HCEC 1CT (cell line): ENCODE data around the gene ZCWPW2.

Experiments
- DNase-seq: peaks from one replicate; pipeline ENCODE4 v3.0.0-alpha.2; 2017

The ZCWPW2 gene

DNA sequence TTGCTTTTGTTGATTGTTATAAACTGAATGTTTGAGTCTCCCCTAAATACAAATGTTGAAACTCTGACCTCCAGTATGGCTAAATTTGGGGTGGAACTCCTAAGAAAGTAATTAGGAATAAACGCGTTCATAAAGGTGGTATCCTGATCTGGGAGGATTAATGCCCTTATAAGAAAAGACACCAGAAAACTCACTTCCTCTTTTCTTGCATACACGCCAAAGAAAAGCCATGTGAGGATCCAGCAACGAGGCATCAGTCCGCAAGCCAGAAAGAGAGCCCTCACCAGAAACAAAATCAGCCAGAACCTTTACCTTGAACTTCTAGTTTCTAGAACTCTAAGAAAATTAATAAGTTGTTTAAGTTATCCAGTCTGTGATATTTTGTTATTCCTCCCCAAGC is 37.5 kb downstream of the ZCWPW2 start:
- DNase-seq: no peak

DNA sequence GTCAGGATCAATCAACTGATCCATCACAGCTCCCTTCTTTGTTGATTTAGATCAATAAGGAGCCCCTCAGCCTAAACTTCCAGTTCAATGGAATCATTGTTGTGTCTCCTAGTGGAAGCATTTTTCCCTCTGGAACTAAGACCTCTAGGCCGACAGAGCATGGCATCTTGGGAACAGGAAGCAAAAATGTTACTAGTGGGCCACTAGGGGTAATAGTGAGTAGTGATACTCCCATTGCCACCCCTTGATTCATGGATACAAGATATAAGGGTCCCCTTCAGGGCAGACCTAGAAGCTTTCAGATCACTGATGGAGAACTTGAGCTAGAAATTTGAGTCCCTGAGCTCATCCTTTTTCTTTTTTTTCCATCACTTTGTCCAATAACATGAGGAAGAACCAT is 40.5 kb downstream of the ZCWPW2 start:
- DNase-seq: no peak

DNA sequence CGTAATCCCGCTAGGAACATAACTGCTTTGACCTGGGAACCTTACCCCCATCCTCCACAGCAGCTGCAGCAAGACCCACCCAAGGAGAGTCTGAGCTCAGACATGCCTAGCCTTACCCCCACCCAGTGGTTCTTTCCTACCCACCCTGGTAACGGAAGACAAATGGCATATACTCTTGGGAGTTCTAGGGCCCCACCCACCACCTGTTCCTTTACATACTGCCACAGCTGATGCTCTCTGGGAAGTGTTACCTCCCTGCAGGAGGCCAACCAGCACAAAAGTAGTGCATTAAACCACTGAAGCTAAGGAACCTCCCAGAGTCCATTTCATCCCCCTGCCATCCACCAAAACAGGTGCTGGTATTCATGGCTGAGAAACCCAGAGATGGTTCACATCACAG is 50.7 kb downstream of the ZCWPW2 start:
- DNase-seq: no peak

DNA sequence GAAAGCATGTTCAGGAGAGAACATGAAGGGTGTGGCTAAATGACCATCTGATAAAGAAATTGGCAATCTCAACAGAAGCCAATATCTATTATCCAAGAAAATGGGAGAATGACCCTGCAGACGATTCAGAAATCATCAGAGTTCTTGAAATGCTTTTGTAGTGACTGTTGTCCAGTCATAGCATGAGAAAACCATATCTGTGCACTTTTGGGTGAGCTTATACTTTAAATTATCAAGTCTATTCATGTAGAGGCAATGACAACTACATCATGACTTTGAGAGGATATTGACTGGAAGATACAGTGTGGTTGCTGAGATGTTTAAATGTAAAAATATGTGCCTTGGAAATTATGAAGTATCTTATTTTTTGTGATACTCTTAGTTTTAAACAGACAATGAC is 57.7 kb downstream of the ZCWPW2 start:
- DNase-seq: no peak

DNA sequence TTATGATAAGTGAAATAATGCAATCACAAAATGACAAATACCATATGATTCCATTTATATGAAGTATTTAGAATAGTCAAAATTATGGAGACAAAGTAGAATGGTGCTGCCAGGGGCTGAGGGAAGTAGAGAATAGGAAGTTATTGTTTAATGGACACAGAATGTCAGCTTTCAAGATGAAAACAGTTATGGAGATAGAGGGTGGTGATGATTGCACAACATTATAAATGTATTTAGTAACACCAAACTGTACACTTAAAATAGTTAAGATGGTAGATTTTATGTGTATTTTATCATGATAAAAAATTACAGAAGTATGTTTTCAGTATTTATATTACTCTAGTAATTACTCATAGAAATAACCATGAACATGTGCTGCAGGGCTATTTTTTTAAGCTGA is 100.9 kb downstream of the ZCWPW2 start:
- no peak for DNase-seq

DNA sequence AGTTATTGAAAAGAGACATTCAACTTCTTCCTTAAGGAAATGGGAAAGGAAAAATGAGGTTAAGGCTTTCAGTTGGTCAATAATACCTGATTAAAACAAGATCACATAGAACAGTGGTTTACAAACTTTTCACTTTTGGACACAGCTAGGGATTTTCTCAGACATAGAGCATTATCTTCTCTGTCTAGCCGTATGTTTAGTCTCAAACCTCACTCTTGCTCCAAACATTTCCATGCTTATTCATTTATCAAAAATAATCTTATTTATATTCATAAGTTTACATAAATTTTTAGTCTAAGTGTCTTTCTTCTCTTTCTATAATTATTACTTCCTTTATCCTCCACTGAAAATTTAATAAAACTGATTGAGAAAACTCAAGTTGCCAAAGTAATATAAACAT is 114.3 kb downstream of the ZCWPW2 start:
- no peak for DNase-seq

DNA sequence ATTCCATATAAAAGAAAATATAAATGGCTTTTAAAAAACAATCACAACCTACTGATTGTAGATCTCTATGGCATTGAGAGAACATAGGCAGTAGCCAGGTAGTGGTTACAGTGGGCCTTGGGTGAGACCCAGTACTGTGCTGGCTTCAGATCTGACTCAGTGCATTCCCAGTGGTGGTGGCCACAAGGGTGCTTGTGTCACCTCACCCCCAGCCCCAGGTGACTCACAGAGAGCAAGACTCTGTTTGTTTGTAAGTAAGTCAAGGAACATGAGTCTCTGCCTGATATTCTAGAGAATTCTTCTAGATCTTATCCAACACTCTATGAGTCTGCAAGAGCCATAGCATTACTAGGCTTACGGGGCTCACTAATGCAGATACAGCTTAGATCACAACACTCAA is 118.9 kb downstream of the ZCWPW2 start:
- DNase-seq: no peak

DNA sequence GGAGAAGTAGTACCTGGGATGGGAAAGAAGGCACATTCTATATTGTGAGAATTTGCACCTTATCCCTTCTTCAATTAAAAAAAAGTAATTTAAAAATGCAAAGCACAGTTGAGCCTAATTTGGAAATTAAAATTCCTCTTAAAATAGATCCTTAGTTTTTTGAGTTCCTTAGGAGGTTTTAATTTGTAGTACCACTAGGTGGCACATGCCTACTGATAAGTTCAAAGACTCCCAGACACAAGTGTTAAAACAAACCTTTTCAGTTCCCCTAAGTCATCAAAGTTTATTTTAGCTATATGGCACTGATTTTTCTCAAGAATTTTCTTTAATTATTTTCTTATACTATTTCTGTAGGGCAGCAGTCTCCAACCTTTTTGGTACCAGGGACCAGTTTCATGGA is 127.7 kb downstream of the ZCWPW2 start:
- DNase-seq: peak; percentile 52

DNA sequence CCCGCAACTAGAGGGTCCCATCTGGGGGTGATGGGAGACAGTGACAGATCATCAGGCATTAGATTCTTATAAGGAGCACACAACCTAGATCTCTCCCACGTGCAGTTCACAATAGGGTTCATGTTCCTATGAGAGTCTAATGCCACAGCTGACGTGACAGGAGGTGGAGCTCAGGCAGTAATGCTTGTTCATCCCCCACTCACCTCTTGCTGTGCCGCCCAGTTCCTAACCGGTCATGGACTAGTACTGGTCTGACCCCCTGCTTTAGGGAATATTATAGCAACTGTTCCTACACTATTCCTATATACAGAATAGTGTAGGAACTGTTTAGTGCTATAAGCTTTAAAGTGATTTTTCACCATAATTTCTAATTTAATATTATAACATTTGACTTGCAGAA is 128.2 kb downstream of the ZCWPW2 start:
- no peak for DNase-seq

DNA sequence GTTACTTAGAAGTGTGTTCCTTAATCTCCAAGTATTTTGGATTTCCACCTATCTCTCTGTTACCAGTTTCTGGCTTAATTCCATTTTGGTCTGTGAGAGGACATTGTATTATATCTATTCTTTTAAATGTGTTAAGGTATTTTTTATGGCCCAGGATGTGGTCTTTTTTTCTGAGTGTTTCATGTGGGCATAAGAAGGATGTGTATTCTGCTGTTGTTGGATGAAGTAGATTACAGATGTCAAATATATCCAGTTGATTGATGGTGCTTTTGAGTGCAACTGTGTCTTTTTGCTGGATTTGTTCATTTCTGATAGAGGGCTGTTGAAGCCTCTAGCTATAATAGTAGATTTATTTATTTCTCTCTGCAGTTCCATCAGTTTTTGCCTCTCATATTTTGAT is 136.6 kb downstream of the ZCWPW2 start:
- no peak for DNase-seq

DNA sequence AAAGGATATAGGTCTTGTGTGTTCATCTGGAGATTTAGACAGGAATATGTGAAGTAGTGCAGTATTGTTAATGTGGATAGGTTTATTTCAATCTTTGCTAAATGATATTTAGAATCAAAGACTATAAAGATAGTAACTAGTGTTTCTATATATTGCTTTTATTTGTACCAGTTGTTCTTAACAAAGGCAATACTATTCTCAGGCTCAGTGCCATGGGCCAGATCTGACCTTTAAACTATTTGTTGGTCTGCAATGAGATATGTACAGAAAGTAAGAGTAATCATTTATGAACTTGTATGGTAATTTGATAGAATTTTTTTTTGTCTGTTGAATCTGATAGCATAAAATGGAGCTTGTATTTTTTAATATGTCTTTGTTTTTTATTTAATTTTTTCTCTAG is 146.8 kb downstream of the ZCWPW2 start:
- no peak for DNase-seq

DNA sequence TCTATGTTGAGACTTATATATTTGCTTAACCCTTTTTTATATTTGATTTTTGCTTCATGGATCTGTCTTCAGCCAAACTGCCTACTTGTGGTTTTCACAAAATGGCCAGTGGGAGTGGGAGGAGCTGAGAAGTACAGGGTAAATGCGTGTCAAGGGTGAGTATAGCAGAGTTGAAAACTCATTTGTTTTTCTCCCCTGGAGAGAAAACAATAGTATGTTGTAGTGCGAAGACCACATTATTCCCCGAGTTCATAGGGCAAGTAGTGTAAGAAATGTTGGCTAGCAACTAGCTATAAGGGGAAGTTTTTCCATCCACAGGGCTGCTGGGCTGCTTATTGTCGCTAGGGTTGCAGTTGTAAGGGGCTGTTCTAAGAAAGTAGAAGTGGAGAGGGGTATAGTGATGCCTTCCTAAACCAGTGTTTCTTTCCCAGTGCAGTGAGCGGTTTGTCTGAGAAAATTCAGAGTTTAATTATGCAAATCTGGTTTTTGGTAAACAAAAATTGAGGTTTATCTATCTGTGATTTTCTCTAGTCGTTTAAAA is 153.9 kb downstream of the ZCWPW2 start:
- no peak for DNase-seq

DNA sequence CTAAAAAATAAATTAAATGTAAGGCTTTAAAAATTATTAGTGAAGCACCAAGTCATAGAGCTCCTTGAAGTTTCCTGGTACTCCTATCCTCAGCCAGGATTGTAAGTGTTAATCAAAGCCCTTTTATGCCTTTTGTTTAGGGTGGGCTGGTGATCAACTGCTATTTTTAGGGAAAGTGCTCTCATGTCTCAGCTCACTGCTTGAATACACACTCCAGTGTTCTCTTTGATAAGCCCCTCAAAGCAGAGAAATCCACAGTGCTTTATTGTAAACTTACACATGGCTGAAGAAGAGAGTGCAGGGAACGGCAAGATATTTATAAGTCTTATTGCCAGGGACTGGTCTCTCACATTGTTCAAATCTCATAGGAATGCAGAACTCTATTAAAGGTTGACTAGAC is 156.5 kb downstream of the ZCWPW2 start:
- DNase-seq: no peak

DNA sequence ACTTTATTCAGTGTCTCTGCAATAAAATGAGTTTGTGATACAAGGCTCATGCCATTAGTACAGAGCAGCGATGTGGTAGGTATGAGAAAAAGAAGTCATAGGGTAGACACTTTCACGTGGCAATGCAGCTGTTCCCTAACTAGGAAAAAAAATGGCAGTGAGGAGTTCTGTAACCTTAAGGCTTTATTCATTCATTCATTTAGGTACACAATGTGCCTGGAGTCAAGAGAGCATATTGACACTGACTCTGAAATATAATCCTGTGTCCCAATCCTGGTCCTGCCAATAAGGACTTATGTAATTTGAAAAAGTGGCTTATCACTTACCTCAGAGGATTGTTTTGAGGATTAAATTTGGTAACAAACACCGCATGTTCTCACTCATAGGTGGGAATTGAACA is 173.1 kb downstream of the ZCWPW2 start:
- DNase-seq: no peak

DNA sequence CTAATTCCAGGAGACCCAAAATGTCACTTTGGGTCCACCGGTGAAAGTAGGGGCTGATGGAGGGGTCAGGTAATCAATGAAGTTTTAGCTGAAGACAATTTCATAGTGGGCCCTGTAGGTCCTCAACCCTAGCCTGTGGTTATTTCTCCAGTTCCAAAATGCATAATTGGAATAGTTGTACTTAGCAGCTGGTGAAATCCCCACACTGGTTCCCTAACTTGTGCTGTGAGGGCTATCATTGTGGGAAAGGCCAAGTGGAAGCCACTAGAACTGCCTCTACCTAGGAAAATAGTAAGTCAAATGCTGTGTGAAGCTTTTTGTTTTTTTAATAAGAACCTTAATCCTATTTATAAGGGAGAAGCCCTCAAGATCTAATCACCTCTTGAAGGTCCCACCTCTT is 193.8 kb downstream of the ZCWPW2 start:
- no peak for DNase-seq

DNA sequence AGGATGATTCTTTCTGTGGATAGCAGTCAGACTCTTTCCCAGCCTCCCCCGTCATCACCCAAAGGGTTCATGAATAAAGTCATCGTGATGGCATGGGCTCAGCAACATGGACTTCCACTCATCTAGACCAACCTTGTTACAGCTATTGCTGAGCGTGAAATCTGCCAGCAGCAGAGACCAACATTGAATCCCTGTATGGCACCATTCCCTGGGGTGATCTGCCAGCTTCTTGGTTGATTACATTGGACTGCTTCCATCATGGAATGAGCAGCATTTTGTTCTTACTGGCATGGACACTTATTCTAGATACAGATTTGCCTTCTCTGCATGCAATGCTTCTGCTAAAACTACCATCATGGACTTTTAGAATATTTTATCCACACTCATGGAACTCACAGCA is 195.7 kb downstream of the ZCWPW2 start:
- no peak for DNase-seq

DNA sequence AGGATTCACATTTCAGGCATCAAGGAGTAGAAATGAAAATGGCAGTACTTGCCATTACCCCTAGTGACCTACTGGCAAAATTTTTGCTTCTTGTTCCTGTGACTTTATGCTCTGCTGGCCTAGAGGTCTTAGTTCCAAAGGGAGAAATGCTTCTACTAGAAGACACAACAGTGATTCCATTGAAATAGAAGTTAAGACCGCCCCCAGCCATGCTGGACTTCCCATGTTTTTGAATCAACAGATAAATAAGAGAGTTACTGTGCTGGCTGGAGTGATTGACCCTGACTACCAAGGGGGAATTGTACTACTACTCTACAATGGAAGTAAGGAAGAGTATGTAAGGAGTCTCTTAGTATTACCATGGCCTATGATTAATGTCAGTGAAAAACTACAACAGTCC is 196.3 kb downstream of the ZCWPW2 start:
- no peak for DNase-seq

DNA sequence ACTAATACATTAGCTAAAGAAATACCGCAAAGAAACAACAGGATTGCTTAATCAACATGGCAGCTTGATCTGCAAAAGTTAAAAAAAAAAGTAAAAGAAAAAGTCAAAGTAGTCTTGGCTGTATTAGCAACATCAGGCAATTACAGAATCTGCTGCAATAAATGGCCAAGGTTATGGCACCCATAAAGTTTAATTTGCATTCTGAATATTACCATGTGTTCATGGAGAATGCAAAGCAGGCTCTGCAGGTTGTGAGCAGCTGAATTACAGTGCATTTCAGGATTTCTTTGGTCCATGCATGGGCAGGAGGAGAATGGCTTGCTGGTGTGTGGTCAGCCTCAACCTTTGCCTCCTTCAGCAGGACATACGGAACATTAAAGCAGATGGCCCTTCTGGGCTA is 199.2 kb downstream of the ZCWPW2 start:
- no peak for DNase-seq

DNA sequence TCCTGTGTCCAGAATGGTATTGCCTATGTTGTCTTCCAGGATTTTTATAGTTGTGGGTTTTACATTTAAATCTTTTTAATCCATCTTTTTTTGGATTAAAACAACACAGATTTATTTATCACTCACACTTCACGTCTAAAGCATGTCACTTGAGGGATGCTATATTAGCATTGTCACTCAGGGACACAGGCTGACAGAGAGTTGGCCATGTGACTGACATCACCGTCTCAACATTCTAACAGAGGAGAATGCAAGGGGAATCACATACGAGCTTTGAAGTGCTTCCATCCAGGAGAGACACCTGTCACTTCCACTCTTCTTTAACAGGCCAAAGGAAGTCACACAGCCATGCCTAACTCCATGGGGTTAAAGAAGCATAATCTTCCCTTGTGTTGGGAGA is 204.7 kb downstream of the ZCWPW2 start:
- DNase-seq: no peak

DNA sequence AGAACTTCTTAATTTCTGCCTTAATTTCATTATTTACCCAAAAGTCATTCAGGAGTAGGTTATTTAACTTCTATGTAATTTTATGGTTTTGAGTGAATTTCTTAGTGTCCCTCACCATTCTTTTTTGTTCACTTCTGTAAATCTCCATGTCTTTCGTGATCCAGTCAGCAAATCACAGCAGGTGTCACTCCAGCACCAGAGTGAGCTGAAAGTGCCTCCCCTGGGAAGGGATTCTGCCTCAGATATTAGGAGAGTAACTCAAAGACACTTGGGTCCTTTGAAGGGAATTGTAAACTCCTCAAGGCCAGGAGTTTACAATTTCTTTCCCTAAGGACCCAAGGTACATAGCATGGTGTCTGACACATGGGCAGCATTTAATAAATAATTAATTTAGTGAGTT is 207.7 kb downstream of the ZCWPW2 start:
- no peak for DNase-seq

DNA sequence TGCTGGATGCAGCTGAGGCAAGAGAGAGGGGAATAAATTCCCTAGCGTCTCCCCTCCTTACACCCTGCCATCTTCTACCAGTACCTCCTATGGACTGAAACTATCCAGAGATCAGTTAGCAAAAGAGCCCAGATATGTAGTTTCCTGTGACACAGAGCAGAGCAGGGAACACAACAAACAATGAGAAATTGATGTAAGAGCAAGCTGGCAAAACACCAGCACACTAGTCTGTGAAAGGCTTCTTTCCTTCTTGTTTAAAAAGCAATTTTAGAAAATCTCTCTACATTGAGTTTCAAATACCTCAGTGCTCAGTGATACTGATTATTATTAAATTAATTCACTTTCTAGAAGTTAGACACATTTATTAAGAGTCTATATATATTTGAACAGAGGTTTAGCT is 215.7 kb downstream of the ZCWPW2 start:
- no peak for DNase-seq

DNA sequence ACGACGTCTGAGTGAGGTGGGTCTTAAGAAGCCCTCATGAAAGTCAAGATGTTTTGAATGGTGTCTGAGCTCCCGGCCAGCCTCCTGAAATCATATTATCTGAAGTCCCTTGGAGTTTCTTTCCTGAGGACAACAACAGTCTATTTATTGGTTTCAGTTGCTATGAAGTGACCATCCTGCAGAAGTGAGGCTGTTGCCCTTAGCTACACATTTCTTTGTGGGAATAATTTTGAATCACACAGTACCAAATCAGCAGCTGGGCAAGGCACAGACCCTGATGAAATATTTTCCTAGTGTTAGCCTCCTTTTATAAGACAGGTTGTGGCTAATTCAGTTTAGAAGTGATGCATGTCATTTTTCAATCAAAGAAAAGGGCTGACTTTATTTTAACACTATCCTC is 220.8 kb downstream of the ZCWPW2 start:
- no peak for DNase-seq

DNA sequence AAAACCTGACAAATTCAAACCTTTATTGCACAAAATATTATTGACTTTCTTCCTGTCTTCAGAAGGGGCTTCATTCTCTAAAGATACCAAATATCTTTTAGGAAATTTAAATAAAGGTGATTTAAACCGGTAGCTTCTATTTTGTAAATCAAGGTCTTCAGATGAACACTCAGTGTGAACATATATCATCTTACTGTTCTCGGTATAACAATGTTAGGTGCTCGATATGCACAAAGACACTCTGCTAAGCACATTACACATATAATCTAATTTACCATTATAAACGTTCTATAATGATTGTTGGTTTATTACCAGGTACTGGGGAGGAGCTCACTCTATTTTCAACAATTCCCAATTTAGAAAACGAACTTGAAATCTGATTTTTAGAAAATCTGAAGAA is 225.5 kb downstream of the ZCWPW2 start:
- no peak for DNase-seq

DNA sequence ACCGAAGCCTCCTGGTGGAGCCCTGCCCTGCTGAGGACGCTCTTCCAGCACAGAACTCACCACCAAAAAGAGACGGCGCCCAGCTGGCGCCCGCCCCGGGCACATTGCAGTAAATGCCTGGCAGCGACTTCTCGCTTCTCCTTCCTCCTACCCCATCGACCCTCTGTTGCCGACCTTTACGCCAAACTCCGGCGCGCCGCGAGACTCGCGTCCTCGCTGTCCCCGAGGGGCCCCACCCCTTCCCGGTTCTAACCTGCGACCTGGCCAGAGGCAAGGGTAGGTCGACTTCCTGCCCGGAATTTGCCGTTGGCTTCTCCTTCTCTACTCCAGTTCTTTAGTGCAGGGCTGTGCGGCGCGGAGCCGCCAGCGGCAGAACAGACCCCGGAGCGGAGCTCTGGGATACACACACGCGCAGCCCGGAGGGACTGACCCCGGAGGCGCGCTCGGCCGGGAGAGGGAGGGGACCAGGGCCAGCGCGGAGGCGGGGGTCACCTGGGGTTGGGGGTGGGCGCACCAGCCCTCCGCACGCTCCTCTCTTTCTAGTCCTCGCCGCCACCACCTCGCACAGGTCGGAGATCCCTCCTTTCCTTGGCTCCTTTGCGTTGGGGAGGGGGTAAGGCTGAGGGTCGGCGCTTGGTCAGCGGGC is 226.7 kb downstream of the ZCWPW2 start:
- DNase-seq: no peak
